HG03442 (cell line): ENCODE results near the gene BMP8A.
"Not testable (repeated sequence)": the region's sequence is repeated elsewhere in the genome, so short reads cannot be mapped to it uniquely, and the experiment has no call there.

Experiments
- ATAC-seq: cut with Tn5 transposase; IDR thresholded peaks from one replicate; pipeline ENCODE4 v1.9.1; 2021; ENCODE audit warnings: mild to moderate bottlenecking, moderate library complexity; ENCODE audit not compliant: unreplicated experiment

Gene BMP8A

GRCh38 chr1:39491146-39491921 is at the start of gene BMP8A:
Gene BMP8A (plus strand): TSS chr1:39491636. CDS start chr1:39491992, 356 bp downstream.
- ATAC-seq, result peak; percentile 58

- no peak for ATAC-seq
Observed at GRCh38 chr1:39441797-39442196, 49.6 kb upstream of the BMP8A start.

- ATAC-seq, result no peak
Observed at GRCh38 chr1:39445573-39445972, 45.9 kb upstream of the BMP8A start.

- ATAC-seq, result no peak
Observed at GRCh38 chr1:39446986-39447567, 44.4 kb upstream of the BMP8A start.

- ATAC-seq, result not testable (repeated sequence)
Observed at GRCh38 chr1:39450041-39450440, 41.4 kb upstream of the BMP8A start.

GRCh38 chr1:39450956-39451606 is 40.4 kb upstream of the BMP8A start:
- ATAC-seq, result no peak

GRCh38 chr1:39452081-39452480 is 39.4 kb upstream of the BMP8A start:
- no peak for ATAC-seq

- no peak for ATAC-seq
Observed at GRCh38 chr1:39452540-39452939, 38.9 kb upstream of the BMP8A start.

- ATAC-seq, result no peak
Observed at GRCh38 chr1:39453603-39454002, 37.8 kb upstream of the BMP8A start.

- ATAC-seq, result no peak
Observed at GRCh38 chr1:39458991-39459390, 32.4 kb upstream of the BMP8A start.

- ATAC-seq, result no peak
Observed at GRCh38 chr1:39462074-39462473, 29.4 kb upstream of the BMP8A start.

- no peak for ATAC-seq
Observed at GRCh38 chr1:39466413-39467107, 24.9 kb upstream of the BMP8A start.

GRCh38 chr1:39467108-39467720 is 24.2 kb upstream of the BMP8A start:
- not testable (repeated sequence) for ATAC-seq

GRCh38 chr1:39469150-39469549 is 22.3 kb upstream of the BMP8A start:
- no peak for ATAC-seq

- ATAC-seq, result no peak
Observed at GRCh38 chr1:39470040-39470439, 21.4 kb upstream of the BMP8A start.

GRCh38 chr1:39472826-39473225 is 18.6 kb upstream of the BMP8A start:
- no peak for ATAC-seq

GRCh38 chr1:39473324-39473723 is 18.1 kb upstream of the BMP8A start:
- ATAC-seq, result no peak

GRCh38 chr1:39474810-39475209 is 16.6 kb upstream of the BMP8A start:
- ATAC-seq, result no peak

GRCh38 chr1:39475551-39475950 is 15.9 kb upstream of the BMP8A start:
- not testable (repeated sequence) for ATAC-seq

GRCh38 chr1:39478126-39478915 is 13.1 kb upstream of the BMP8A start:
- ATAC-seq, result no peak
